Hepatocyte (in vitro differentiated cells): ENCODE data around the gene ZNF664. TPM values are rescaled to one million over a fixed set of nuclear protein-coding genes. Genes with fewer than 3 reads are reported as not detected.

Source experiments
- DNase-seq: peaks from one replicate; pipeline ENCODE4 v3.0.0-alpha.2; 2016; ENCODE audit warnings: low spot score
- H2AFZ ChIP-seq: fragments of 200-600 bp; sonication (generic); 2 replicates; pipeline ENCODE4 v1.6.0; 2016; ENCODE audit warnings: antibody characterized with exemption, mild to moderate bottlenecking
- H3K27ac ChIP-seq: fragments of 200-600 bp; sonication (generic); 2 replicates; pipeline ENCODE4 v1.5.1; 2016; ENCODE audit warnings: mild to moderate bottlenecking
- H3K27me3 ChIP-seq: fragments of 200-600 bp; sonication (generic); 2 replicates; pipeline ENCODE4 v1.6.1; 2016
- H3K36me3 ChIP-seq: fragments of 200-600 bp; sonication (generic); replicated peaks from 2 replicates; pipeline ENCODE4 v1.5.1; 2016; ENCODE audit warnings: low read depth; ENCODE audit not compliant: insufficient read depth
- H3K4me1 ChIP-seq: fragments of 200-600 bp; sonication (generic); 2 replicates; pipeline ENCODE4 v1.5.1; 2016; ENCODE audit warnings: mild to moderate bottlenecking, moderate library complexity; ENCODE audit not compliant: insufficient read depth
- H3K4me2 ChIP-seq: fragments of 200-600 bp; sonication (generic); 2 replicates; pipeline ENCODE4 v1.6.0; 2016
- H3K4me3 ChIP-seq: fragments of 200-600 bp; sonication (generic); 2 replicates; pipeline ENCODE4 v1.5.1; 2016; ENCODE audit warnings: mild to moderate bottlenecking
- H3K79me2 ChIP-seq: fragments of 200-600 bp; sonication (generic); 2 replicates; pipeline ENCODE4 v1.6.0; 2017; ENCODE audit warnings: mild to moderate bottlenecking
- H3K9me2 ChIP-seq: fragments of 200-600 bp; sonication (generic); replicated peaks from 2 replicates; pipeline ENCODE4 v1.6.0; 2017; ENCODE audit warnings: mild to moderate bottlenecking; ENCODE audit not compliant: insufficient read depth
- H3K9me3 ChIP-seq: fragments of 200-600 bp; sonication (generic); 2 replicates; pipeline ENCODE4 v1.5.1; 2016; ENCODE audit warnings: low read depth, mild to moderate bottlenecking
- H4K20me1 ChIP-seq: fragments of 200-600 bp; sonication (generic); 2 replicates; pipeline ENCODE4 v1.6.0; 2016; ENCODE audit warnings: mild to moderate bottlenecking; ENCODE audit not compliant: insufficient read depth, poor library complexity, severe bottlenecking
- CTCF ChIP-seq: fragments of 200-600 bp; sonication (generic); IDR thresholded peaks from 2 replicates; pipeline ENCODE4 v1.5.1; 2016; ENCODE audit warnings: antibody characterized with exemption, mild to moderate bottlenecking; ENCODE audit not compliant: poor library complexity
- EZH2 ChIP-seq: fragments of 200-600 bp; sonication (generic); IDR thresholded peaks from 2 replicates; pipeline ENCODE4 v1.6.1; 2016; ENCODE audit warnings: antibody characterized with exemption, mild to moderate bottlenecking, borderline replicate concordance
- EZH2phosphoT487 ChIP-seq: fragments of 200-600 bp; sonication (generic); IDR thresholded peaks from one replicate; pipeline ENCODE4 v1.6.1; 2018; ENCODE audit warnings: antibody characterized with exemption, mild to moderate bottlenecking, low read depth, moderate library complexity; ENCODE audit not compliant: unreplicated experiment, severe bottlenecking
- WGBS: methylation state at CpG from one replicate; pipeline ENCODE4 v1.1.6; 2016; ENCODE audit warnings: low lambda C conversion rate; ENCODE audit errors: missing lambda C conversion rate; 5-methylcytosine and 5-hydroxymethylcytosine counted together
- polyA plus RNA-seq: library from polyadenylated mRNA; unstranded; fragments of >200 nt; fragmentation: Nextera tagmentation; extraction: Ambion mirVana; gene quantifications from 2 replicates; pipeline ENCODE4 v1.2.1, GENCODE V29; 2016
- total RNA-seq: library from RNA; depleted of rRNA; stranded (reverse); fragments of >200 nt; gene quantifications from 2 replicates; pipeline ENCODE4 v1.2.3, GENCODE V29; 2014

The ZNF664 gene
- total and polyA plus RNA-seq, 2 experiments from 2014 or later, result 17.6 to 80.4 TPM

- TF ChIP-seq EZH2 (no peak), CTCF (no peak), EZH2phosphoT487 (no peak)
- no peak overlapping the region for H3K4me2 ChIP-seq
- no peaks in the 10 kb centered on the region for H3K79me2 ChIP-seq
- no peaks in the 10 kb centered on the region for H3K9me2 ChIP-seq
- no peaks in the 10 kb centered on the region for H4K20me1 ChIP-seq
- H3K27ac ChIP-seq, result no peak overlapping the region
- H3K9me3 ChIP-seq, result no peaks in the 10 kb centered on the region
- no peak for DNase-seq
- no peak overlapping the region for H3K4me3 ChIP-seq
- no peak overlapping the region for H2AFZ ChIP-seq
- no peaks in the 10 kb centered on the region for H3K27me3 ChIP-seq
- 88% methylated on average over 14 of the region's 14 CpGs for WGBS
- H3K36me3 ChIP-seq, result no peaks in the 10 kb centered on the region
- no peaks in the 10 kb centered on the region for H3K4me1 ChIP-seq
These were observed 41.2 kb upstream of the ZNF664 start for GRCh38 chr12:123931686-123932321.

- no peaks in the 10 kb centered on the region for H3K36me3 ChIP-seq
- TF ChIP-seq EZH2 (no peak), CTCF (no peak), EZH2phosphoT487 (no peak)
- no peak overlapping the region for H3K4me3 ChIP-seq
- H3K27me3 ChIP-seq, result no peaks in the 10 kb centered on the region
- H3K4me2 ChIP-seq, result no peak overlapping the region
- no peaks in the 10 kb centered on the region for H3K9me3 ChIP-seq
- H2AFZ ChIP-seq, result no peak overlapping the region
- no peaks in the 10 kb centered on the region for H3K79me2 ChIP-seq
- no peaks in the 10 kb centered on the region for H3K4me1 ChIP-seq
- no peaks in the 10 kb centered on the region for H3K9me2 ChIP-seq
- WGBS, result 96% methylated on average over 14 of the region's 14 CpGs
- no peak overlapping the region for H3K27ac ChIP-seq
- H4K20me1 ChIP-seq, result no peaks in the 10 kb centered on the region
- no peak for DNase-seq
These were observed 39.8 kb upstream of the ZNF664 start for GRCh38 chr12:123933214-123933613.

- no peak for DNase-seq
- Histone ChIP-seq H4K20me1 (no peaks in the 10 kb centered on the region), H2AFZ (no peak overlapping the region), H3K4me1 (no peaks in the 10 kb centered on the region), H3K27ac (no peak overlapping the region), H3K27me3 (no peaks in the 10 kb centered on the region), H3K4me2 (no peak overlapping the region), H3K9me3 (no peaks in the 10 kb centered on the region), H3K36me3 (no peaks in the 10 kb centered on the region), H3K79me2 (no peaks in the 10 kb centered on the region), H3K9me2 (no peaks in the 10 kb centered on the region), H3K4me3 (no peak overlapping the region)
- no peak for TF ChIP-seq EZH2
- TF ChIP-seq EZH2phosphoT487, result no peak
- no peak for TF ChIP-seq CTCF
- WGBS, result 93% methylated on average over 11 of the region's 11 CpGs
These were observed 38.9 kb upstream of the ZNF664 start for GRCh38 chr12:123934016-123934620.
